Measurements from ENCODE around the gene C1R.

Gene C1R

DNA sequence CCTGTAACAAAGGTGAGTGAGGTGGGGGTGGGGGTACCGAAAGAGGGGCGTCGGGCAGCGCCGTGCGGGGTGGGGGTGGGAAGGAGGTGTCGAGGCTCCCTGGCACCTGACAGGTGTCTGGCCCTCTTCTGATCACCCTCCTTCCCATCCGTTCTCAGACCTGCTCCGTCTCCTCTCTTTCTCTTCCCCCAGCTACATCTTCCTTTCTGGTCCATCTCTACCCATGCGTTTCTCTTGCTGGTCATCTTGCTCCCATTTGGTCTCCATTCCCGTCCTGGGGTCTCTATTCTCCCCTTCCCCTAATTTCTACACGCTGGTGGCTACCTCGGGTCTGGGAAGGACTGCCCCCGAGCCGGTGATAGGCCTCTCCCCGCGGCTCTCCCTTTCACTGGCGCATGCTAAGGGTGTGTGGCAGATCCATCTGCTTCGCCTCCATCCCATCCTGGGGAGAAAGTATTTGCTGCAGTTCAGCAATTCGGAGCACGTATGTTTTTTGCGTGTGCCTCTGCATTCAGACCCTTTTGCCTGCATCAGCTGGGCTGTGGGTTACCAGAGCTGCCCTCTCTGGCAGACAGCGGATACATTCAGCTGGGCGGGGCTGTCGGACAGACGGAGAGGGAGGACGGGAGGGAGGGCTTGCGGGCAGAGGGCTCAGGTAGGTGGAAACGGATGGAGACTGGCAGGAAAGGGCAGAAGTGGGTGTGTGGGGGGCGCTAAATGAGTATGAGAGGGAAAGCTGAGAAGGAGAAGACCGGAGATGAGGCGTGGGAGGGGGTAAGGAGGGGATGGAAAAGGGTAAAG lies 38.7 kb upstream of the C1R start:
- ATAC-seq (ENCODE audit: low read depth): peak; percentile 58
- H3K4me3 ChIP-seq (ENCODE audit: severe bottlenecking): peak overlapping the region; percentile 43
- H3K36me3 ChIP-seq (ENCODE audit: low read depth): no peaks in the 10 kb centered on the region
- H3K27me3 ChIP-seq (ENCODE audit: insufficient read depth, poor library complexity, severe bottlenecking): no peaks in the 10 kb centered on the region
- no peaks in the 10 kb centered on the region for H3K4me1 ChIP-seq (ENCODE audit: insufficient read depth, poor library complexity, severe bottlenecking)
- no peak overlapping the region for H3K27ac ChIP-seq (ENCODE audit: poor library complexity, severe bottlenecking)
- no peaks in the 10 kb centered on the region for H3K9me3 ChIP-seq (ENCODE audit: severe bottlenecking)
- TF ChIP-seq, protein P1, sequence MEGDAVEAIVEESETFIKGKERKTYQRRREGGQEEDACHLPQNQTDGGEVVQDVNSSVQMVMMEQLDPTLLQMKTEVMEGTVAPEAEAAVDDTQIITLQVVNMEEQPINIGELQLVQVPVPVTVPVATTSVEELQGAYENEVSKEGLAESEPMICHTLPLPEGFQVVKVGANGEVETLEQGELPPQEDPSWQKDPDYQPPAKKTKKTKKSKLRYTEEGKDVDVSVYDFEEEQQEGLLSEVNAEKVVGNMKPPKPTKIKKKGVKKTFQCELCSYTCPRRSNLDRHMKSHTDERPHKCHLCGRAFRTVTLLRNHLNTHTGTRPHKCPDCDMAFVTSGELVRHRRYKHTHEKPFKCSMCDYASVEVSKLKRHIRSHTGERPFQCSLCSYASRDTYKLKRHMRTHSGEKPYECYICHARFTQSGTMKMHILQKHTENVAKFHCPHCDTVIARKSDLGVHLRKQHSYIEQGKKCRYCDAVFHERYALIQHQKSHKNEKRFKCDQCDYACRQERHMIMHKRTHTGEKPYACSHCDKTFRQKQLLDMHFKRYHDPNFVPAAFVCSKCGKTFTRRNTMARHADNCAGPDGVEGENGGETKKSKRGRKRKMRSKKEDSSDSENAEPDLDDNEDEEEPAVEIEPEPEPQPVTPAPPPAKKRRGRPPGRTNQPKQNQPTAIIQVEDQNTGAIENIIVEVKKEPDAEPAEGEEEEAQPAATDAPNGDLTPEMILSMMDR (IDR thresholded peaks at IDR 0.05; ENCODE audit: poor library complexity, severe bottlenecking): no peak
- no peak for DNase-seq (ENCODE audit: low spot score)

DNA sequence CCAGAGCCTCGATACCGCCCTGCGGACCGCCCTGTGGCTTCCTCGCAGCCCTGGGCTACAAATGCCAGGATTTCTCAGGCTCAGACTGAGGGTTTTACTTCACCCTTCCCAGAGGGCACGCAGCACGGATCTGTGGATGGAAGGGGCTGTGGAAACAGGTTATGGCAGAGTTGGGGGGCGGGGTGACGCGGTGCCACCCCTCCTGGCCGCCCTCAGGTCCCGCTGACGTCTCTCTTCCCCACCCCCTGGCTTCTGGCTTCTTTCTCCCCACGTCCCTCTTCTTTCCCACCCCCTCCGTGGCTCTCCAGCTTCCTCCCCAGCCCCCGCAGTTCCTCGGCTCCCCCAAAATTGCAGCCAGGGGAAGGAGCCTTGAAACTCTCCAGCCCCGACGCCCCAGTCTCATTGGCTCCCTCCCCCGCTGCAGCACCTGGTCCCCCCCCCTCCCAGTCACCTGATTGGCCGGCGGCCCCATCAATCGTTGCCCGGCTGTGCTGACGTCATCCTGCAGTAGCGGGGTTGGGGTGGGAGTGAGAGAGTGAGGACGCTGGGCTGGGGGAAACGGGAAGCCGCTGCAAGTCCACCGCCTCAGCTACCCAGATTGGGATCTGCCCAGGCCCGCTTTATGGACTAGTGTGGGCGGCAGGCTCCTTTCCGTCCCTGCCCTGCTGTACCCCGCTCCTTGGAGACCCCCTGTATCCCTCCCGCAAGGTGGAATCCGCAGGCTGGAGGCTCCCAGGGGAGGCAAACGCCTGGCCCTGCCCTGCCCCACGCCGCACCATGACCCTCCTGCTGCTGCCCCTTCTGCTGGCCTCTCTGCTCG lies 37.8 kb upstream of the C1R start, which contains the start of gene CLSTN3:
Gene CLSTN3 (plus strand): TSS at position 500 of the 820 bp plus-strand sequence. CDS start 278 bp downstream, at position 778.
- no peaks in the 10 kb centered on the region for H3K4me1 ChIP-seq (ENCODE audit: insufficient read depth, poor library complexity, severe bottlenecking)
- H3K36me3 ChIP-seq (ENCODE audit: low read depth): no peaks in the 10 kb centered on the region
- peak within 1 kb of the TSS; percentile 43 for H3K4me3 ChIP-seq (ENCODE audit: severe bottlenecking)
- TF ChIP-seq, protein P1 (IDR thresholded peaks at IDR 0.05; ENCODE audit: poor library complexity, severe bottlenecking): no peak
- DNase-seq (ENCODE audit: low spot score): no peak
- no peaks in the 10 kb centered on the region for H3K9me3 ChIP-seq (ENCODE audit: severe bottlenecking)
- no peaks in the 10 kb centered on the region for H3K27me3 ChIP-seq (ENCODE audit: insufficient read depth, poor library complexity, severe bottlenecking)
- peak; percentile 69 for ATAC-seq (ENCODE audit: low read depth)
- H3K27ac ChIP-seq (ENCODE audit: poor library complexity, severe bottlenecking): no peak within 1 kb of the TSS

DNA sequence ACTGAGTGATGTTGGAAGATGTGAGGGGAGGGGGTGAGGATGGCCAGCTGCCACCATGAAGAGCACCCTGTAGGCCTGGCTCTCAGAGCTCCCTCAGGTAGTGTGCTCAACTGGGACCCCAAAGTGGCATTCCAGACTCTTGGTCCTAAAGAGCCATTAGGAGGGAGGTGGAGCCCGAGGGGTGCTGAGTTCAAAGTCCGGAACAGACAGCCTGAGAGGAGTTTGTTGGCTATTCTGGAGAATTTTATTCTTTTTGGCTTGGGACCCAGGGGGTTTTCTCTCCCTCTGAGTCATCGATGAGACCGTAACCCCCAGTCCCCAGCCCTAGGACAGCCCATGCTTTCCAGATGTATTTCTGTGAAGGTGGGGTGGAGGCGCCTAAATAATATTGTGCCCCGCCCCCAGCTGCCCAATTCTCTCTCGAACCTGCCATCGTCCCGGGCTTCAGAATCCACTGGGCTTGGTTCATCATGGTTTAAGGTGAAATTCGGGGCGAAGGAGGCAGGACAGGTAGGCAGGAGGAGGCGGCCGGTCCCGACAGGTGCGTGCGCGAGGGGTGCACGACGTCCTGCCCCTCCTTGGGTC lies 37.1 kb upstream of the C1R start:
- DNase-seq (ENCODE audit: low spot score) (no peak), ATAC-seq (ENCODE audit: low read depth) (no peak)
- Histone ChIP-seq H3K4me1 (ENCODE audit: insufficient read depth, poor library complexity, severe bottlenecking) (no peaks in the 10 kb centered on the region), H3K36me3 (ENCODE audit: low read depth) (no peaks in the 10 kb centered on the region), H3K27ac (ENCODE audit: poor library complexity, severe bottlenecking) (no peak overlapping the region), H3K9me3 (ENCODE audit: severe bottlenecking) (no peaks in the 10 kb centered on the region), H3K27me3 (ENCODE audit: insufficient read depth, poor library complexity, severe bottlenecking) (no peaks in the 10 kb centered on the region), H3K4me3 (ENCODE audit: severe bottlenecking) (peak overlapping the region; percentile 43)
- TF ChIP-seq, protein P1 (IDR thresholded peaks at IDR 0.05; ENCODE audit: poor library complexity, severe bottlenecking): no peak

DNA sequence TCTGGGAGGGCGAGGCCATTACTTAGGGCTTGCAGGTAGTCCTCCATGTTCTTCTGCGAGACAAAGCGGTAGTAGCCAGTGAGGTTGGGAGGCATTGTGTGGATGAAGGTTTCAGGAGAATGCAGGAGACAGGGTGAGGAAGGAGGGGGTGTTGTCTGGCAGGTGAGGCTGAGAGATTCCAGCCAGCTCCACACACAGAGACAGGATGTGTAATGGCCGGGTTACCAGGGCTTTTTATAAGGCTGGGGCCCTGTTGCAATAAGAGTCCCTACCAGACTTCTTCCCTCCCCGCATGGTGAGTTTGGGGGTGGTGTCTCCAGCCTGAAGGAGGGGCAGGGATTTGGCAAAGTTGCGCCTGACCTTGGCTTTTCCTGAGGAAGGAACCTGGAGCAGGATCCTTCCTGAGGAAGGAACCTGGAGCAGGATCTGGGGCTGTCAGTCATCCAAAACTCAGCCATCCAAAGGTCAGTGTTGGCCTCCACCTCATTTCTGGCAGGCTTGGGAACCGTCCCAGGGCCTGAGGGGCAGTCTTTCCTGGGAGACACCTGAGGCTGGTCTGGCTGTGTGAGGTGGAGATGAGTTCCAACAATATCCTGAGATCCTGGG lies 36.5 kb upstream of the C1R start, which contains the start of gene RBP5:
Gene RBP5 (minus strand): TSS at position 209 of the 606 bp plus-strand sequence. CDS start 114 bp downstream, at position 95.
- no peaks in the 10 kb centered on the region for H3K36me3 ChIP-seq (ENCODE audit: low read depth)
- no peak for DNase-seq (ENCODE audit: low spot score)

More for the DNA sequence above, 36.5 kb upstream of the C1R start, which contains the start of gene RBP5:
- Histone ChIP-seq H3K27ac (ENCODE audit: poor library complexity, severe bottlenecking) (no peak within 1 kb of the TSS), H3K27me3 (ENCODE audit: insufficient read depth, poor library complexity, severe bottlenecking) (no peaks in the 10 kb centered on the region), H3K4me1 (ENCODE audit: insufficient read depth, poor library complexity, severe bottlenecking) (no peaks in the 10 kb centered on the region), H3K4me3 (ENCODE audit: severe bottlenecking) (peak within 1 kb of the TSS; percentile 43), H3K9me3 (ENCODE audit: severe bottlenecking) (no peaks in the 10 kb centered on the region)
- TF ChIP-seq, protein P1 (IDR thresholded peaks at IDR 0.05; ENCODE audit: poor library complexity, severe bottlenecking): no peak
- no peak for ATAC-seq (ENCODE audit: low read depth)

All from RWPE2 (cell line).